Nephron progenitor cell (in vitro differentiated cells): ENCODE measurements around the gene DOCK6.
"Not testable (repeated sequence)": the region's sequence is repeated elsewhere in the genome, so short reads cannot be mapped to it uniquely, and the experiment has no call there.

Experiments used
- DNase-seq: peaks from one replicate; pipeline ENCODE4 v3.0.0; 2021
- H3K27ac Mint-ChIP-seq: 2 replicates; pipeline ENCODE4 v1.8.0; 2021; ENCODE audit warnings: mild to moderate bottlenecking, moderate library complexity, mixed read lengths
- H3K27me3 Mint-ChIP-seq: 2 replicates; pipeline ENCODE4 v1.8.0; 2021; ENCODE audit warnings: mild to moderate bottlenecking, low read depth, mixed read lengths; ENCODE audit not compliant: poor library complexity
- H3K36me3 Mint-ChIP-seq: 2 replicates; pipeline ENCODE4 v1.8.0; 2021; ENCODE audit warnings: low read depth, mixed read lengths
- H3K4me1 Mint-ChIP-seq: 2 replicates; pipeline ENCODE4 v1.8.0; 2021; ENCODE audit warnings: mixed read lengths
- H3K4me3 Mint-ChIP-seq: 2 replicates; pipeline ENCODE4 v1.8.0; 2021; ENCODE audit warnings: mild to moderate bottlenecking, moderate library complexity, mixed read lengths
- H3K9me3 Mint-ChIP-seq: 2 replicates; pipeline ENCODE4 v1.8.0; 2021; ENCODE audit warnings: mild to moderate bottlenecking, moderate library complexity, mixed read lengths
- CTCF ChIP-seq: fragments of 200-600 bp; sonication (generic); IDR thresholded peaks from 2 replicates; pipeline ENCODE4 v1.5.0; 2021; ENCODE audit warnings: antibody characterized with exemption

The DOCK6 gene

DNA sequence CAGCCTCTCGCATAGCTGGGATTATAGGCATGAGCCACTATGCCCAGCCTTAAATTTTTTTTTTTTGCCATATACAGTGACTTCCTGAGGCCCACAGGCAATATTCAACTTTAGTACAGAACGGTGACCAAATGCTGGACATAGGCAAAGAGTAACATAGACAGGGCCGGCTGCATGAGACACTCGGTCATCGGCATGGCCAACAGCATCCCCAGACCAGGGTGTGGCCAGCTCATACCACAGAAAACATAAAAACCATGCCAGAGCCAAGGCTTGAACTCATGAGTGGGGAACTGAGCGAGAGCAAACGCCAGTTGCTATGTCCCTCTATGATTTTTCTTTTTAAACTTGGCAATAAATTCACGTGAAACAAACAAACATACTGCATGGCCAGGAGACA, 82.0 kb downstream of the DOCK6 start:
- Mint-ChIP-seq H3K27ac (peak overlapping the region; percentile 68), H3K4me3 (no peak overlapping the region), H3K36me3 (peaks cover 39% of the 10 kb centered on the region), H3K4me1 (peaks cover 13% of the 10 kb centered on the region), H3K9me3 (peaks cover 6% of the 10 kb centered on the region), H3K27me3 (no peaks in the 10 kb centered on the region)
- no peak for DNase-seq
- TF ChIP-seq CTCF: no peak

- Mint-ChIP-seq H3K36me3 (peaks cover 39% of the 10 kb centered on the region), H3K9me3 (peaks cover 6% of the 10 kb centered on the region), H3K27me3 (no peaks in the 10 kb centered on the region), H3K4me1 (peaks cover 13% of the 10 kb centered on the region), H3K27ac (no peak overlapping the region), H3K4me3 (no peak overlapping the region)
- no peak for TF ChIP-seq CTCF
- no peak for DNase-seq
Measured at GRCh38 chr19:11179716-11180297, 82.5 kb downstream of the DOCK6 start.

GRCh38 chr19:11179145-11179465, 83.2 kb downstream of the DOCK6 start:
- peaks cover 36% of the 10 kb centered on the region for H3K36me3 Mint-ChIP-seq
- H3K4me3 Mint-ChIP-seq, H3K27ac Mint-ChIP-seq, DNase-seq, H3K9me3 Mint-ChIP-seq, H3K27me3 Mint-ChIP-seq: not testable (repeated sequence)
- H3K4me1 Mint-ChIP-seq: peaks cover 13% of the 10 kb centered on the region

GRCh38 chr19:11177592-11177991, 84.7 kb downstream of the DOCK6 start:
- no peak for TF ChIP-seq CTCF
- no peak overlapping the region for H3K4me3 Mint-ChIP-seq

DNA sequence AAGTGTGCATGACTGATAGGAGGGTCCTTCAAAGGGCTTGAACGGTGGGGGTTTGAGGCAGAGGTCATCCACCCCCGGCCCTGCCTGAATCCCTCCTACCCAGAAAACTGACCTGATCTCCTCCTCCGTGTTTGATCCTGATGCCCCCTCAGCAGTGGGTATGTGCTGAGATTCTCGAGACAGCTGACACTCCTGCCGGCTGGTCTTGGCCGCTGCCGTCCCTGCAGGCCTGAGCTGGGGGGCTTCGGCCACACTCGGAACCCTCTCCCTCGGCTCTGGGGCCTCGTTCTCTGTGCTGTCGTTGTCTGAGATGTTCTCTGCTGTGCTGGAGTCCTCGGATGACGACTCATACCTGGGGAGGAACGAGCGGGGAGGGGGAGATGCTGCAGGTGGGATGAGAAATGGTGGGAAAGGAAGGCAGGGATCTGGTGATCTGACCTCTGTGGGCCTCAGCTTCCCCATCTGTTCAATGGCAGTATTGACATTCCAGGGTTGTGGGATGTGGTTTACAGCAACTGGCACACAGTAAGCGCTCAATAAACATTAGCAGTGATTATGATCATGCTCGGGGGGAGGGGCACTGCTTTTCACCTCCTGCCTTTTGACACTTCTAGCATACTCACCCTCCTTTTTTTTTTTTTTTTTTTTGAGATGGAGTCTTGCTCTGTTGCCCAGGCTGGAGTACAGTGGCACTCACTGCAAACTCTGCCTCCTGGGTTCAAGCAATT, 85.7 kb downstream of the DOCK6 start:
- Mint-ChIP-seq H3K36me3 (peaks cover 29% of the 10 kb centered on the region), H3K27ac (no peak overlapping the region), H3K4me3 (no peak overlapping the region), H3K9me3 (no peaks in the 10 kb centered on the region), H3K27me3 (no peaks in the 10 kb centered on the region), H3K4me1 (peaks cover 13% of the 10 kb centered on the region)
- TF ChIP-seq CTCF: no peak
- DNase-seq: no peak

More at GRCh38 chr19:11177592-11177991, 84.7 kb downstream of the DOCK6 start:
- H3K9me3 Mint-ChIP-seq: no peaks in the 10 kb centered on the region
- H3K4me1 Mint-ChIP-seq: peaks cover 13% of the 10 kb centered on the region
- H3K27ac Mint-ChIP-seq: peak overlapping the region; percentile 91
- DNase-seq: no peak
- no peaks in the 10 kb centered on the region for H3K27me3 Mint-ChIP-seq
- H3K36me3 Mint-ChIP-seq: peaks cover 24% of the 10 kb centered on the region

DNA sequence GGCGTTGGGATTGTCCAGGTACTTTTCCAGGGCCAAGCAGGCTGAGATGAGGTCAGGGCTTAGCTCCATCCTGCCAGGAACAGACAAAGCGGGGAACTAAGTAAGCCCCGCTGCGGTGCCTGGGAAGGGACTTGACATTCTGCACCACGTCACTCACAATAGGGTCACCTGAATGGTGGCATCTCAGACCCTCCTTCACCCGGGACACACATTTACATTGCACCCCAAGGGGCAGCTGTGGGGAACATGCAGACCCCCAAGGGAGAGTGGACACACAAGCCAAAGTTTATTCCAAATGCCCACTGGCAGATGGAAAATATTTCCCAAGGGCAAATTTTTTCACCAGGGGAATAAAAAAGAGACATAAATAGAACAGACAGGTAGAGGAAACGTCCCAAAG, 86.4 kb downstream of the DOCK6 start:
- Mint-ChIP-seq H3K4me3 (no peak overlapping the region), H3K27ac (no peak overlapping the region), H3K36me3 (peaks cover 24% of the 10 kb centered on the region), H3K4me1 (peaks cover 13% of the 10 kb centered on the region), H3K27me3 (no peaks in the 10 kb centered on the region), H3K9me3 (no peaks in the 10 kb centered on the region)
- no peak for DNase-seq
- TF ChIP-seq CTCF: no peak
